Glutamatergic neuron (in vitro differentiated cells): Measurements from ENCODE around the gene MRPS35. TPM values are rescaled to one million over a fixed set of nuclear protein-coding genes. Genes with fewer than 3 reads are reported as not detected.

ENCODE experiments used
- DNase-seq: peaks from one replicate; pipeline ENCODE4 v3.0.0; 2022
- H3K27ac Mint-ChIP-seq: one replicate; pipeline ENCODE4 v1.8.0; 2020; ENCODE audit warnings: mild to moderate bottlenecking, mixed read lengths, inconsistent platforms; ENCODE audit not compliant: unreplicated experiment
- H3K27me3 Mint-ChIP-seq: one replicate; pipeline ENCODE4 v1.8.0; 2020; ENCODE audit warnings: mild to moderate bottlenecking, moderate library complexity, mixed read lengths, inconsistent platforms; ENCODE audit not compliant: unreplicated experiment
- H3K36me3 Mint-ChIP-seq: one replicate; pipeline ENCODE4 v1.8.0; 2020; ENCODE audit warnings: mild to moderate bottlenecking, mixed read lengths, inconsistent platforms; ENCODE audit not compliant: unreplicated experiment
- H3K4me1 Mint-ChIP-seq: one replicate; pipeline ENCODE4 v1.8.0; 2020; ENCODE audit warnings: mild to moderate bottlenecking, low read depth, mixed read lengths, inconsistent platforms; ENCODE audit not compliant: unreplicated experiment
- H3K4me3 Mint-ChIP-seq: one replicate; pipeline ENCODE4 v1.8.0; 2020; ENCODE audit warnings: mild to moderate bottlenecking, mixed read lengths, inconsistent platforms; ENCODE audit not compliant: unreplicated experiment
- H3K9me3 Mint-ChIP-seq: one replicate; pipeline ENCODE4 v1.8.0; 2020; ENCODE audit warnings: mild to moderate bottlenecking, moderate library complexity, mixed read lengths, inconsistent platforms; ENCODE audit not compliant: unreplicated experiment
- CTCF ChIP-seq: fragments of 200-600 bp; sonication (generic); IDR thresholded peaks from one replicate; pipeline ENCODE4 v1.5.0; 2021; ENCODE audit not compliant: partially characterized antibody, unreplicated experiment
- total RNA-seq: library from RNA; stranded (reverse); fragmentation: NEBNext Ultra II Directional; extraction: Animal tissue kit (Norgen Biotek cat#: 25700); gene quantifications from one replicate; pipeline ENCODE4 v1.2.1, GENCODE V29; 2021; ENCODE audit not compliant: unreplicated experiment

The MRPS35 gene
- total RNA-seq, 1 donor from 2014 or later, result 27.4 TPM

GRCh38 chr12:27707216-27707615 lies 3.4 kb upstream of the MRPS35 start:
- TF ChIP-seq CTCF, result no peak
- Mint-ChIP-seq H3K9me3 (peaks cover 2% of the 10 kb centered on the region), H3K4me1 (peaks cover 7% of the 10 kb centered on the region), H3K27ac (no peak overlapping the region), H3K4me3 (no peak overlapping the region), H3K36me3 (no peaks in the 10 kb centered on the region), H3K27me3 (peaks cover 3% of the 10 kb centered on the region)
- no peak for DNase-seq

- no peak for TF ChIP-seq CTCF
- H3K4me3 Mint-ChIP-seq, result no peak overlapping the region
- H3K4me1 Mint-ChIP-seq, result peaks cover 10% of the 10 kb centered on the region
- H3K36me3 Mint-ChIP-seq, result no peaks in the 10 kb centered on the region
- DNase-seq, result no peak
- peaks cover 3% of the 10 kb centered on the region for H3K27me3 Mint-ChIP-seq
- H3K27ac Mint-ChIP-seq, result no peak overlapping the region
- peaks cover 2% of the 10 kb centered on the region for H3K9me3 Mint-ChIP-seq
These were observed 1.3 kb upstream of the MRPS35 start for GRCh38 chr12:27709212-27709931.

GRCh38 chr12:27709932-27710591 lies 570 bp upstream of the MRPS35 start:
- Mint-ChIP-seq H3K9me3 (peaks cover 2% of the 10 kb centered on the region), H3K27ac (peak overlapping the region; percentile 91), H3K36me3 (no peaks in the 10 kb centered on the region), H3K4me3 (peak overlapping the region; percentile 93), H3K4me1 (peaks cover 10% of the 10 kb centered on the region), H3K27me3 (peaks cover 3% of the 10 kb centered on the region)
- DNase-seq, result no peak
- TF ChIP-seq CTCF, result no peak

GRCh38 chr12:27711317-27711682 lies 668 bp downstream of the MRPS35 start:
- H3K9me3 Mint-ChIP-seq, result peaks cover 2% of the 10 kb centered on the region
- DNase-seq, result no peak
- TF ChIP-seq CTCF, result no peak
- H3K27ac Mint-ChIP-seq, result peak overlapping the region; percentile 91
- peaks cover 3% of the 10 kb centered on the region for H3K27me3 Mint-ChIP-seq
- H3K4me3 Mint-ChIP-seq, result peak overlapping the region; percentile 93
- peaks cover 10% of the 10 kb centered on the region for H3K4me1 Mint-ChIP-seq
- H3K36me3 Mint-ChIP-seq, result no peaks in the 10 kb centered on the region

GRCh38 chr12:27711967-27712366 lies 1.3 kb downstream of the MRPS35 start:
- TF ChIP-seq CTCF, result no peak
- H3K4me3 Mint-ChIP-seq, result peak overlapping the region; percentile 93
- peaks cover 10% of the 10 kb centered on the region for H3K4me1 Mint-ChIP-seq
- DNase-seq, result no peak
- H3K27me3 Mint-ChIP-seq, result peaks cover 3% of the 10 kb centered on the region
- peaks cover 2% of the 10 kb centered on the region for H3K9me3 Mint-ChIP-seq
- no peaks in the 10 kb centered on the region for H3K36me3 Mint-ChIP-seq
- H3K27ac Mint-ChIP-seq, result no peak overlapping the region
